ENCODE data around the gene COG3. TPM values are rescaled to one million over a fixed set of nuclear protein-coding genes. Genes with fewer than 3 reads are reported as not detected.

Gene COG3
- total and polyA plus RNA-seq, 4 experiments from 2014 or later: 28.8 to 59.8 (median 40.3) TPM

DNA sequence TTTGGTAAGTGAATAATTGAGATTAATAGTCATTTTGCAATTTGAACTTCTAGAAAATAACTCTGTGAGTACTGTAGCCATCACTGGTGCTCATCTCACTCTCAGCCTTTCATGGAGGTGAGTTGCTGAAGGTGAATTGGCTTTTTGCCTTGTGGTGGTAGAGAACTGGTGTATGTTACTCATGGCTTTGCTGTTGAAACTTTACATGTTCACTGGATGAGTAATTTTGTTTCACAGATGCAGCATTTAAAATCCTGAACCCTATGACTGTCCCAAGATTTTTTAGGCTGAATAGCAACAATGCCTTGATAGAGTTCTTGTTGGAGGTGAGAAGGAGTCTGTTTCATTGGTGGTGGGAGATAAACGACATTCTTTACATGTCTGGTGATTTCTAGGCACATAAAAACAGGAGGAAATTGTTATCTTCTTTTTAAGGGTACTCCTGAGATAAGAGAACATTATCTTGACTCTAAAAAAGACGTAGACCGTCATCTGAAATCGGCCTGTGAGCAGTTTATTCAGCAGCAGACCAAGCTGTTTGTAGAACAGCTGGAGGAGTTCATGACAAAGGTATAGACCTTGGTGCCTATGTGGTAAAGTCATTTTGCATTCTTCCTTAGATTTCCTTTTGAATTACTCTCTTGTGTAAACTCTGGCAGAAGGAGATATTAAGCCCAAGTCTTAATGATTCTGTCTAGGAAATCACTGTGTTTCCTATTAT, 53.9 kb downstream of the COG3 start:
- peak overlapping the region in 3 of 7 donors; percentile 7 to 35 (median 17) for H3K27ac Mint-ChIP-seq
- Histone ChIP-seq H3K27me3 (ENCODE audit: insufficient read depth, low read length) (no peaks in the 10 kb centered on the region), H3K36me3 (ENCODE audit: insufficient read depth, low read length) (peaks cover 35% of the 10 kb centered on the region), H3K27ac (ENCODE audit: low read depth, low read length) (no peak overlapping the region), H3K9me3 (ENCODE audit: control insufficient read depth in 1 of 2, low read length in 2 of 2) (no peaks in the 10 kb centered on the region), H3K4me1 (ENCODE audit: insufficient read depth, low read length) (no peaks in the 10 kb centered on the region), H3K4me3 (ENCODE audit: low read length in 2 of 2) (no peak overlapping the region)
- no peaks in the 10 kb centered on the region for H3K27me3 Mint-ChIP-seq
- peaks cover 57 to 72% of the 10 kb centered on the region in 2 donors for H3K36me3 Mint-ChIP-seq
- intact Hi-C loops (cut with micrococcal nuclease): no loop called here
- CTCF ChIA-PET (ENCODE audit: partially characterized antibody): interaction anchor here (1.4 kb wide), 1 partner anchor 147 kb away, joined by 3 read pairs; no protein-coding TSS in a partner anchor
- H3K9me3 Mint-ChIP-seq: no peaks in the 10 kb centered on the region
- peaks cover 4 to 10% (median 5%) of the 10 kb centered on the region in 4 donors for H3K4me1 Mint-ChIP-seq
- no peak overlapping the region for H3K4me3 Mint-ChIP-seq
- DNase-seq: no peak
- POLR2A ChIA-PET (ENCODE audit: partially characterized antibody): no interaction called here

DNA sequence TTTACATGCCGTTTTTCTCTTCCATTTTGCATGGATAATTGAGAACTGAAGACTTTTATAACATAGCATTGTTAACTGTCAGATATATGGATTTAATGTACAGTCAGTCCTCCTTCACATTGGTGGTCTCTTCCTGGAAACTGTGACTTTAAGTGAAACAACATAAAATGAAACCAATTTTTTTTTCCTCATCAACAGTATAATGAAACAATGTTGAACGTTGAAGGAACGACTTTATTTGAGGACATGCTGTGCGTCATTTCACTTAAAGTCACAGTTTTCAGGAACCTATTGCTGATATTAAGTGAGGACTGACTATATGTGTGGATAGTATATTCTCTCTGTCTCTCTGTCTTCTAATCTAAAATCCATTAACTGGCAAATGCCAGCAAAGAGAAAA, 54.8 kb downstream of the COG3 start:
- no peaks in the 10 kb centered on the region for H3K27me3 ChIP-seq (ENCODE audit: insufficient read depth, low read length)
- H3K9me3 ChIP-seq (ENCODE audit: control insufficient read depth in 1 of 2, low read length in 2 of 2): no peaks in the 10 kb centered on the region
- H3K27ac Mint-ChIP-seq: peak overlapping the region in 2 of 7 donors; percentile 35 to 43
- no peaks in the 10 kb centered on the region for H3K4me1 ChIP-seq (ENCODE audit: insufficient read depth, low read length)
- POLR2A ChIA-PET (ENCODE audit: partially characterized antibody): no interaction called here
- H3K27ac ChIP-seq (ENCODE audit: low read depth, low read length): no peak overlapping the region
- no peaks in the 10 kb centered on the region for H3K9me3 Mint-ChIP-seq
- DNase-seq: no peak
- intact Hi-C loops (cut with micrococcal nuclease): no loop called here
- H3K4me3 Mint-ChIP-seq: no peak overlapping the region
- H3K36me3 Mint-ChIP-seq: peaks cover 64 to 75% of the 10 kb centered on the region in 2 donors
- CTCF ChIA-PET (ENCODE audit: partially characterized antibody): no interaction called here
- peaks cover 40% of the 10 kb centered on the region for H3K36me3 ChIP-seq (ENCODE audit: insufficient read depth, low read length)
- peaks cover 4 to 10% (median 5%) of the 10 kb centered on the region in 4 donors for H3K4me1 Mint-ChIP-seq
- H3K4me3 ChIP-seq (ENCODE audit: low read length in 2 of 2): no peak overlapping the region
- no peaks in the 10 kb centered on the region for H3K27me3 Mint-ChIP-seq

DNA sequence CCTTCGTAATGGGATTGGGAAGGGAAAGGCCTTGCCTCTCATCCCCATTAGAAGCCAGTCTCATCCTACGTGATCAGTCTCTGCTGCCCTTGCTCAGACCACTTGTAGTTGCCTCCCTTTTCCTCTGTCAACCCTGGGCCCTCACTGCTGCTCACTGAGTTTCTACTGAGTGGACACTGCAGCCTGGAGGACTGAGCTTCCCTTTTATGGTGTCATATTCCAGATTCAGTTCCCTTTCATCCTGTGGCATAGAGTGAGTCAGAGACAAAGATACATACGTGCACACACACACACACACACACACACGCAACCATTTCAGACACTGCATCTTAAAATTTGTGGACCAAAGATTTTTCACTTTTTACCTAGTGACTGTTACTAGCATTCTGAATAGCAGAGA, 56.6 kb downstream of the COG3 start:
- H3K27me3 ChIP-seq (ENCODE audit: insufficient read depth, low read length): no peaks in the 10 kb centered on the region
- H3K27me3 Mint-ChIP-seq: no peaks in the 10 kb centered on the region
- H3K9me3 ChIP-seq (ENCODE audit: control insufficient read depth in 1 of 2, low read length in 2 of 2): no peaks in the 10 kb centered on the region
- peaks cover 65 to 79% of the 10 kb centered on the region in 2 donors for H3K36me3 Mint-ChIP-seq
- intact Hi-C loops (cut with micrococcal nuclease): no loop called here
- no peak overlapping the region for H3K27ac ChIP-seq (ENCODE audit: low read depth, low read length)
- H3K9me3 Mint-ChIP-seq: no peaks in the 10 kb centered on the region
- ChIA-PET CTCF (ENCODE audit: partially characterized antibody) (interaction anchor here (1.1 to 1.5 kb wide), 2 partner anchors 11 to 14 kb away, joined by 3 read pairs; no protein-coding TSS in a partner anchor), POLR2A (ENCODE audit: partially characterized antibody) (no interaction called here)
- no peaks in the 10 kb centered on the region for H3K4me1 ChIP-seq (ENCODE audit: insufficient read depth, low read length)
- H3K4me3 Mint-ChIP-seq: no peak overlapping the region
- peaks cover 42% of the 10 kb centered on the region for H3K36me3 ChIP-seq (ENCODE audit: insufficient read depth, low read length)
- peak overlapping the region in 4 of 7 donors; percentile 20 to 85 (median 54) for H3K27ac Mint-ChIP-seq
- no peak for DNase-seq
- H3K4me3 ChIP-seq (ENCODE audit: low read length in 2 of 2): no peak overlapping the region
- peaks cover 0 to 12% (median 4%) of the 10 kb centered on the region in 4 donors for H3K4me1 Mint-ChIP-seq

DNA sequence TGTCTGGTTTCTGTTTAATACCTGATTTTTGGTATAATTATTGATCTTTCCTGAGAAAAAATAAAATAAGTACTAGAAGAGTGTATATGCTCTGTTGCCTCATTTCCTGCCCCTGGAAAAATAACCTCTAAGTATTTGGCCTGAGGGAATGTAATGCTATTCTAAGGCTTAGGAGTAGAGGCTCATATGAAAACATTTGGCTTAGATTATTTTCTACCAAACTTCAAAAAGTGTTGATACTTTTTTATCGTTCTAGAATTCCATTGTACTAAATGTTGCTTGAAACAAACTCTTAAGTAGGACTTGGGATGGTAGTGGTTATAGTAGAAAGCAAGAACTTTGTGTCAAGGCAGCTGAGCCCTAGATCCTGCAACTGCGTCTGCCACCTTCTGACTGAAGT, 57.8 kb downstream of the COG3 start:
- no peaks in the 10 kb centered on the region for H3K9me3 ChIP-seq (ENCODE audit: control insufficient read depth in 1 of 2, low read length in 2 of 2)
- no peaks in the 10 kb centered on the region for H3K27me3 Mint-ChIP-seq
- no peaks in the 10 kb centered on the region for H3K27me3 ChIP-seq (ENCODE audit: insufficient read depth, low read length)
- H3K27ac Mint-ChIP-seq: peak overlapping the region in 5 of 7 donors; percentile 21 to 65 (median 54)
- peaks cover 0 to 10% (median 3%) of the 10 kb centered on the region in 4 donors for H3K4me1 Mint-ChIP-seq
- intact Hi-C loops (cut with micrococcal nuclease): no loop called here
- no peak overlapping the region for H3K4me3 ChIP-seq (ENCODE audit: low read length in 2 of 2)
- H3K4me3 Mint-ChIP-seq: no peak overlapping the region
- peaks cover 54 to 81% of the 10 kb centered on the region in 2 donors for H3K36me3 Mint-ChIP-seq
- H3K36me3 ChIP-seq (ENCODE audit: insufficient read depth, low read length): peaks cover 40% of the 10 kb centered on the region
- no peaks in the 10 kb centered on the region for H3K4me1 ChIP-seq (ENCODE audit: insufficient read depth, low read length)
- DNase-seq: no peak
- ChIA-PET CTCF (ENCODE audit: partially characterized antibody) (interaction anchor here (1.5 kb wide), 1 partner anchor 12 kb away, joined by 3 read pairs; no protein-coding TSS in a partner anchor), POLR2A (ENCODE audit: partially characterized antibody) (no interaction called here)
- no peaks in the 10 kb centered on the region for H3K9me3 Mint-ChIP-seq
- no peak overlapping the region for H3K27ac ChIP-seq (ENCODE audit: low read depth, low read length)

DNA sequence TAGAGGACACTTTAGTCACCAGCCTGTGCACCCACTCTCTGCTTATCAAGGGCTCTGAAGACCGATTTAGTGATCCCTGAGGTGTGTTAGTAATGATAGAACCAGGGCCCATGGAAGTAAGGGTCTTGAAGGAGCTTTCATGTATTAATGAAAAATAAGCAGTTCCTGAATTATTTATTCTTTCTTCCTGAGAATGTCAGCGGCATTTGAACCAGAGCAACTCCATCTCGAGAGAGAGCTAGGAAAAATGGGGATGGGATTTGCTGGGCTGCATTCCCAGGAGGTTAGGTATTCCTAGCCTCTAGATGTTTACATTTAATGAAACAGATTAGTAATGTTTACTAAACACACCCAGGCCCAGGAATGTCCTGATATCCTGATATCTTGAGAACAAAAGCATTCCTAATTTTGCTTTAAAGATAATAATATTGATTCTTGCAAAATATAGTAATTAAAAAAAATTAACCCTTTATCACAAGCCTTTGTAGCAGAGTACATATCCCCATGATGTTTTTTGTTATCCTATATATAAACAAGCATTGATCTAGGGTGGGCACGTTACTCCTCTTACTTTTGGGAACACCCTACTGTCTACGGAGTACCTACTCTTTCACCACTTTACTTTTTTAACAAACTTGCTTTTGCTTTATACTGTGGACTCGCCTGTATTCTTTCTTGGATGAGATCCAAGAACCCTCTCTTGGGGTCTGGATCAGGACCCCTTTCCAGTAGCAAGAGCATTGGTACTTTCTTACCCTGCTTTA, 63.1 kb downstream of the COG3 start:
- Mint-ChIP-seq H3K27me3 (no peaks in the 10 kb centered on the region), H3K27ac (peak overlapping the region in 3 of 7 donors; percentile 22 to 67 (median 55)), H3K36me3 (peaks cover 34 to 72% of the 10 kb centered on the region in 2 donors), H3K9me3 (no peaks in the 10 kb centered on the region), H3K4me1 (peaks cover 0 to 1% (median 0%) of the 10 kb centered on the region in 4 donors), H3K4me3 (no peak overlapping the region)
- Histone ChIP-seq H3K27ac (ENCODE audit: low read depth, low read length) (no peak overlapping the region), H3K36me3 (ENCODE audit: insufficient read depth, low read length) (peaks cover 37% of the 10 kb centered on the region), H3K27me3 (ENCODE audit: insufficient read depth, low read length) (no peaks in the 10 kb centered on the region), H3K4me3 (ENCODE audit: low read length in 2 of 2) (no peak overlapping the region), H3K9me3 (ENCODE audit: control insufficient read depth in 1 of 2, low read length in 2 of 2) (no peaks in the 10 kb centered on the region), H3K4me1 (ENCODE audit: insufficient read depth, low read length) (no peaks in the 10 kb centered on the region)
- POLR2A ChIA-PET (ENCODE audit: partially characterized antibody): interaction anchor here (0.7 kb wide), 1 partner anchor 801 kb away, joined by 3 read pairs; no protein-coding TSS in a partner anchor
- DNase-seq: no peak
- intact Hi-C loops (cut with micrococcal nuclease): no loop called here
- CTCF ChIA-PET (ENCODE audit: partially characterized antibody): no interaction called here

DNA sequence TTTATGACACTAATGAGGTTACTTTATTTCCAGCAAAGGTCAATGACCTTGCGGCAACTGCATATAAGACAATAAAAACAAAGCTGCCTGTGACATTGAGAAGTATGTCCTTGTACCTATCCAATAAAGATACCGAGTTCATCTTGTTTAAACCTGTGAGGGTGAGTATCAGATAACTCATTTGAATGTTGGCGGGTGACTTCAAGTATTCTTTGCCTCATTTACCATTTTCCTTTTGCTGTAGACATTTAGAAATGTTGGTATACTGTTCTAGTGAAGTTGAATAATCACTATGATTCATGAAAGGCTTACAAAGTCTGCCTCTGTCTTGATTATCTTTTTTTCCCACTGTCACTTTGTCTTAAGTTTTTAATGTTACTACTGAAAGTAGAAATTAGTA, 65.0 kb downstream of the COG3 start:
- no peak overlapping the region for H3K4me3 ChIP-seq (ENCODE audit: low read length in 2 of 2)
- intact Hi-C loops (cut with micrococcal nuclease): no loop called here
- peaks cover 47% of the 10 kb centered on the region for H3K36me3 ChIP-seq (ENCODE audit: insufficient read depth, low read length)
- CTCF ChIA-PET (ENCODE audit: partially characterized antibody): no interaction called here
- peaks cover 0 to 1% (median 0%) of the 10 kb centered on the region in 4 donors for H3K4me1 Mint-ChIP-seq
- no peaks in the 10 kb centered on the region for H3K27me3 ChIP-seq (ENCODE audit: insufficient read depth, low read length)
- H3K4me1 ChIP-seq (ENCODE audit: insufficient read depth, low read length): no peaks in the 10 kb centered on the region
- DNase-seq: no peak
- H3K9me3 ChIP-seq (ENCODE audit: control insufficient read depth in 1 of 2, low read length in 2 of 2): no peaks in the 10 kb centered on the region
- POLR2A ChIA-PET (ENCODE audit: partially characterized antibody): interaction anchor here (0.5 to 1.2 kb wide), 2 partner anchors 15 to 1187 kb away, joined by 3 to 4 read pairs; no protein-coding TSS in a partner anchor
- no peak overlapping the region for H3K27ac ChIP-seq (ENCODE audit: low read depth, low read length)
- H3K9me3 Mint-ChIP-seq: no peaks in the 10 kb centered on the region
- H3K27me3 Mint-ChIP-seq: no peaks in the 10 kb centered on the region
- peak overlapping the region in 3 of 7 donors; percentile 6 to 47 (median 22) for H3K27ac Mint-ChIP-seq
- peaks cover 41 to 82% of the 10 kb centered on the region in 2 donors for H3K36me3 Mint-ChIP-seq
- H3K4me3 Mint-ChIP-seq: no peak overlapping the region

DNA sequence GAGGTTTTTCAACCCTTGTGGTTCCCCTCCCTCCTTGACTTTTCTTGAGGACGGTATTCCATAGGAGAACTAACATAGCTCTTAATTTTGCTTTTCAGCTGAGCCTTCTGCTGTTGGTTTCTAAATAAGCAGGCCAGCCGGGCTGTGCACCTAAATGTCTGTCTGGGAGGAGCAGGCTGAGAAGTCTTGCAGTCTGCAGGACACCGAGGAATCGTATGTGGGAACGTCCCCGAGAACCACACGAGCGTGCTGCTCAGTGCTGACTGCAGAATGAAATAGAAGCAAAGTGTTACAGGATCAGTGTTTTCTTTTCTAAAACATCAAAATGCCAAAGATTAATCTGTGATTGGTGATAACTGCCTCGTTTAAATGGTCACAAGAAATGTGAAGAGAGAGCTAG, 69.9 kb downstream of the COG3 start:
- POLR2A ChIA-PET (ENCODE audit: partially characterized antibody): no interaction called here
- H3K27ac Mint-ChIP-seq: peak overlapping the region in 2 of 7 donors; percentile 62 to 77

More for the DNA sequence above, 69.9 kb downstream of the COG3 start:
- H3K4me3 Mint-ChIP-seq: no peak overlapping the region
- peaks cover 42 to 58% of the 10 kb centered on the region in 2 donors for H3K36me3 Mint-ChIP-seq
- CTCF ChIA-PET (ENCODE audit: partially characterized antibody): interaction anchor here (0.7 kb wide), 1 partner anchor 18 kb away, joined by 3 read pairs; no protein-coding TSS in a partner anchor
- Histone ChIP-seq H3K9me3 (ENCODE audit: control insufficient read depth in 1 of 2, low read length in 2 of 2) (no peaks in the 10 kb centered on the region), H3K27ac (ENCODE audit: low read depth, low read length) (no peak overlapping the region), H3K4me1 (ENCODE audit: insufficient read depth, low read length) (no peaks in the 10 kb centered on the region), H3K27me3 (ENCODE audit: insufficient read depth, low read length) (no peaks in the 10 kb centered on the region), H3K36me3 (ENCODE audit: insufficient read depth, low read length) (peaks cover 41% of the 10 kb centered on the region), H3K4me3 (ENCODE audit: low read length in 2 of 2) (no peak overlapping the region)
- DNase-seq: no peak
- no peaks in the 10 kb centered on the region for H3K9me3 Mint-ChIP-seq
- peaks cover 0 to 3% (median 0%) of the 10 kb centered on the region in 4 donors for H3K4me1 Mint-ChIP-seq
- H3K27me3 Mint-ChIP-seq: no peaks in the 10 kb centered on the region
- intact Hi-C loops (cut with micrococcal nuclease): no loop called here
